Thoracic aorta (tissue), 2 donors: Measurements from ENCODE around the gene ABCC1. TPM values are rescaled to one million over a fixed set of nuclear protein-coding genes. Genes with fewer than 3 reads are reported as not detected.
"Not testable (repeated sequence)": the region's sequence is repeated elsewhere in the genome, so short reads cannot be mapped to it uniquely, and the experiment has no call there.

Source experiments
- ATAC-seq: fragments of 150-250 bp; one replicate; pipeline ENCODE4 v1.8.0; 2017; ENCODE audit warnings: low read depth; ENCODE audit not compliant: insufficient number of reproducible peaks, low FRiP score
- DNase-seq: peaks from one replicate; pipeline ENCODE4 v3.0.0-alpha.2; 2020; ENCODE audit warnings: low spot score
- H3K27ac ChIP-seq, 2 donors: fragments of 200-600 bp; sonication (generic); 1 replicate in 1 of 2; 2 replicates in 1 of 2; pipeline ENCODE4 v1.5.1; 2016; ENCODE audit warnings: mild to moderate bottlenecking in 2 of 2, moderate library complexity in 2 of 2
- H3K27me3 ChIP-seq: fragments of 200-600 bp; sonication (generic); replicated peaks from 2 replicates; pipeline ENCODE4 v1.6.0; 2016; ENCODE audit warnings: mild to moderate bottlenecking; ENCODE audit not compliant: insufficient read depth
- H3K36me3 ChIP-seq: fragments of 200-600 bp; sonication (generic); one replicate; pipeline ENCODE4 v1.5.1; 2016
- H3K4me1 ChIP-seq, 2 donors: fragments of 200-600 bp; sonication (generic); 1 replicate in 1 of 2; 2 replicates in 1 of 2; pipeline versions ENCODE4 v1.5.1 to v1.6.0; 2016; ENCODE audit warnings: low read depth in 2 of 2, mild to moderate bottlenecking in 1 of 2; ENCODE audit not compliant: control insufficient read depth in 1 of 2
- H3K4me3 ChIP-seq: fragments of 200-600 bp; sonication (generic); 2 replicates; pipeline ENCODE4 v1.5.1; 2016; ENCODE audit warnings: mild to moderate bottlenecking
- H3K9me3 ChIP-seq: fragments of 200-600 bp; sonication (generic); 2 replicates; pipeline ENCODE4 v1.5.1; 2016
- total RNA-seq, 2 donors: library from RNA; depleted of rRNA; stranded (reverse); fragments of >200 nt; gene quantifications; one replicate each; pipeline versions ENCODE4 v1.1.0 to v1.2.3, GENCODE V29; 2016
- TF ChIP-seq, protein P1 (sequence below): fragments of 200-600 bp; sonication (generic); IDR thresholded peaks from one replicate; pipeline ENCODE4 v1.5.1; 2019; ENCODE audit warnings: antibody characterized with exemption

ABCC1 gene
- total RNA-seq, 2 donors from 2014 or later, result 89.2 to 94.9 TPM

DNA sequence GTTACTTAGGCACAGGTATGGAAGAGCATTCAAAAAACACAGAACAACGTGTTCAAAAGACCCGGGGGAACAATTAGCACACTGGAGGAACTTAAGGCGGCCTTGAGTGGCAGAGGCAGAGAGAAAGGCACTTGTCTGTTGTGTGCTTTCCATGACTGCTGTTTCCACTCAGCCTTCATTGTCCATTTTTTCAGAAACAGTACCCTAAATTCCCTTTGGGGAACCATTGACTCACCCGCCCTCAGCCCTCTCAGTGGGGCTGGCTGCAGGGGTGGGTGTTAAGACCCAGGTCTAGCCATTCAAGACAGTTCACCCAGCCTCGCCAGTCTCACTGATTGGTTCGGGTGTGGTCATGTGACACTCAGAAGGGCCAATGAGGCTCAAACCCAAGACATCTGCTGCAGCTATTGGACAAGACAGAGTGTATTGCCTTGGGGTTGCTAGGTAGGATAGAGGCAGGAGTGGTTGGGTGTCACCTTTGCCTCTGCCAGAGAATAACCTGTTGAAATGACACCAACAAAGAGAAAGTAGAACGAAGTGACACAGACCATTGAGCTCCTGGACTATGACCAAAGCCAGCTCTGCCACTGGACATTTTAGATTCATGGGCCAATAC is 41.4 kb upstream of the ABCC1 start:
- no peak overlapping the region for H3K4me3 ChIP-seq
- no peaks in the 10 kb centered on the region for H3K9me3 ChIP-seq
- DNase-seq, result no peak
- TF ChIP-seq, protein P1, sequence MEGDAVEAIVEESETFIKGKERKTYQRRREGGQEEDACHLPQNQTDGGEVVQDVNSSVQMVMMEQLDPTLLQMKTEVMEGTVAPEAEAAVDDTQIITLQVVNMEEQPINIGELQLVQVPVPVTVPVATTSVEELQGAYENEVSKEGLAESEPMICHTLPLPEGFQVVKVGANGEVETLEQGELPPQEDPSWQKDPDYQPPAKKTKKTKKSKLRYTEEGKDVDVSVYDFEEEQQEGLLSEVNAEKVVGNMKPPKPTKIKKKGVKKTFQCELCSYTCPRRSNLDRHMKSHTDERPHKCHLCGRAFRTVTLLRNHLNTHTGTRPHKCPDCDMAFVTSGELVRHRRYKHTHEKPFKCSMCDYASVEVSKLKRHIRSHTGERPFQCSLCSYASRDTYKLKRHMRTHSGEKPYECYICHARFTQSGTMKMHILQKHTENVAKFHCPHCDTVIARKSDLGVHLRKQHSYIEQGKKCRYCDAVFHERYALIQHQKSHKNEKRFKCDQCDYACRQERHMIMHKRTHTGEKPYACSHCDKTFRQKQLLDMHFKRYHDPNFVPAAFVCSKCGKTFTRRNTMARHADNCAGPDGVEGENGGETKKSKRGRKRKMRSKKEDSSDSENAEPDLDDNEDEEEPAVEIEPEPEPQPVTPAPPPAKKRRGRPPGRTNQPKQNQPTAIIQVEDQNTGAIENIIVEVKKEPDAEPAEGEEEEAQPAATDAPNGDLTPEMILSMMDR, result no peak
- no peaks in the 10 kb centered on the region for H3K27me3 ChIP-seq
- ATAC-seq, result no peak
- no peaks in the 10 kb centered on the region for H3K4me1 ChIP-seq
- H3K27ac ChIP-seq, result no peak overlapping the region
- no peaks in the 10 kb centered on the region for H3K36me3 ChIP-seq

DNA sequence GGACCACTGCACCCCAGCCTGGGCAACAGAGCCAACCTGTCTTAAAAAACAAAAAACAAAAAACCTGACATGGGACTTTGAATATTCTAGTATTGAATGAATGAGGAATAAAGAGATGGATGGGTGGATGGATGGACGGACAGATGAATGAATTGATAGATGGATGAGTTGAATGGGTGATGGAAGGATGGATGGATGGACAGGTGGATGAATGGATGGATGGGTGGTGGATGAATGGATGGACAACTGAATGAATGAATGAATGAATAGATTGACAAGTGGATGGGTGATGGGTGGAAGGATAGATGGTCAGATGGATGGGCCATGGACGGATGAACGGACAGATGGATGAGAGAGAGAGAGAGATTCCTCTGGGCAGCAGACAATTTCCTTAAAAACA is 38.2 kb upstream of the ABCC1 start:
- no peaks in the 10 kb centered on the region for H3K4me1 ChIP-seq
- H3K4me3 ChIP-seq, result no peak overlapping the region
- H3K27ac ChIP-seq, result no peak overlapping the region
- H3K36me3 ChIP-seq, result no peaks in the 10 kb centered on the region
- TF ChIP-seq, protein P1, result no peak
- DNase-seq (no peak), ATAC-seq (no peak)
- no peaks in the 10 kb centered on the region for H3K27me3 ChIP-seq
- no peaks in the 10 kb centered on the region for H3K9me3 ChIP-seq

DNA sequence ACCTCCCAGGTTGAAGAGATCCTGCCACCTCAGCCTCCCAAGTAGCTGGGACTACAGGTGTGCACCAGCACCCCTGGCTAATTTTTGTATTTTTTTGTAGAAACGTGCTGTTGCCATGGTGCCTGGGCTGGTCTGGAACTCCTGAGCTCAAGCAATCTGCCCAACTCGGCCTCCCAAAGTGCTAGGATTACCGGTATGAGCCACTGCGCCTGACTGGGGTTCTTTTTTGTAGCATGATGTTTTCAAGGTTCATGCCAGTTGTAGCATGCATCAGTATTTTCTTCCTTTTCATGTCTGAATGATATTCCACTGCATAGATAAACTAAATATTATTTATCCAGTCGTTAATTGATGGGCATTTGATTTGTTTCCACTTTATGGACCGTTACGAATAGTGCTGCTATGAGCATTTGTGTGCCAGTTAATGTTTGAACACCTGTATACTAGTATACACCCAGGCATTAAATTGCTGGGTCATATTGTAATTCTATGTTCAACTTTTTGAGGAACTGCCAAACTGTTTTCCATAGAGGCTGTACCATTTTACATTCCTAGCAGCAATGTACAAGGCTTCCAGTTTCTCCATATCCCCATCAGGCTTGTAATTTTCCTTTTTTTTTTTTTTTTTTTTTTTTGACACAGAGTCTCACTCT is 36.2 kb upstream of the ABCC1 start:
- no peak for DNase-seq

DNA sequence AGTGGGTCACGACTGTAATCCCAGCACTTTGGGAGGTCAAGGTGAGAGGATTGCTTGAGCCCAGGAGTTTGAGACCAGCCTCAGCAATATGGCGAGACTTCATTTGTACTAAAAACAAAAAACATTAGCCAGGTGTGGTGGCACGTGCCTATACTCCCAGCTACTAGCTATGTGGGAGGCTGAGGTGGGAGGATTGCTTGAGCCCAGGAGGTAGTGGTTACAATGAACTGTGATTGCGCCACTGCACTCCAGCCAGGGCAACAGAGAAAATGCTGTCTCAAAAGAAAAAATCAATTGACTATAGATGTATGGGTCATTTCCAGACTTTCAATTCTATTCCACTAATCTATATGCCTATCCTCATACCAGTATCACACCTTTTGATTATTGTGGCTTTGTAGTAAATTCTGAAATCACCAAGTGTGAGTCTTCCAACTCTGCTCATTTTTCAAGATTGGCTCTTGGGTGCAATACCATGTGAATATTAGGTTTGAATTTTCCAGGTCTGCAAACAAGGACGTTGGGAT is 33.8 kb upstream of the ABCC1 start:
- Histone ChIP-seq H3K9me3 (no peaks in the 10 kb centered on the region), H3K4me3 (no peak overlapping the region), H3K36me3 (no peaks in the 10 kb centered on the region), H3K27ac (no peak overlapping the region), H3K4me1 (no peaks in the 10 kb centered on the region), H3K27me3 (no peaks in the 10 kb centered on the region)
- TF ChIP-seq, protein P1, result no peak
- ATAC-seq (no peak), DNase-seq (no peak)

More for the DNA sequence above, 36.2 kb upstream of the ABCC1 start:
- no peak for ATAC-seq
- Histone ChIP-seq H3K27ac (no peak overlapping the region), H3K4me3 (no peak overlapping the region), H3K36me3 (no peaks in the 10 kb centered on the region), H3K4me1 (no peaks in the 10 kb centered on the region), H3K27me3 (no peaks in the 10 kb centered on the region), H3K9me3 (no peaks in the 10 kb centered on the region)
- TF ChIP-seq, protein P1, result no peak

DNA sequence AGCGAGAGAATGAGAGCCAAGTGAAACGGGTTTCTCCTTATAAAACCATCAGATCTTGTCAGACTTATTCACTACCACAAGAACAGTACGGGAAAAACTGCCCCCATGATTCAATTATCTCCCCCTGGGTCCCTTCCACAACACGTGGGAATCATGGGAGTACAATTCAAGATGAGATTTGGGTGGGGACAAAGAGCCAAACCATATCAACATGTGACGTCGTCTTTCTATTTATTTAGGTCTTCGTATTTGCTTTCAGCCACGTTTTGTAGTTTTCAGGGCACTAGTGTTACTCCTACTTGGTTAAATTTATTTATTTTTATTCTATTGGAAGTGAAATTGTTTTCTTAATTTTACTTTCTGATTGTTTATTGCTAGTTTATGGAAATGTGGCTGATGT is 33.1 kb upstream of the ABCC1 start:
- ATAC-seq, result no peak
- TF ChIP-seq, protein P1, result no peak
- no peak overlapping the region for H3K27ac ChIP-seq

DNA sequence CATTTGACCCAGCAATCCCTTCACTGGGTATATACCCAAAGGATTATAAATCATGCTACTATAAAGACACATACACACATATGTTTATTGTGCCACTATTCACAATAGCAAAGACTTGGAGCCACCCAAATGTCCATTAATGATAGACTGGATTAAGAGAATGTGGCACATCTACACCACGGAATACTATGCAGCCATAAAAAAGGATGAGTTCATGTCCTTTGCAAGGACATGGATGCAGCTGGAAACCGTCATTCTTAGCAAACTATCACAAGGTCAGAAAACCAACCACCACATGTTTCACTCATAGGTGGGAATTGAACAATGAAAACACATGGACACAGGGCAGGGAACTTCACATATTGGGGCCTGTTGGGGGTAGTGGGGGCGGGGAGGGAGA is 31.1 kb upstream of the ABCC1 start:
- H3K27ac ChIP-seq, ATAC-seq, H3K36me3 ChIP-seq, DNase-seq, H3K9me3 ChIP-seq, H3K4me3 ChIP-seq, H3K27me3 ChIP-seq, H3K4me1 ChIP-seq: not testable (repeated sequence)

More for the DNA sequence above, 33.1 kb upstream of the ABCC1 start:
- DNase-seq, result no peak
- Histone ChIP-seq H3K27me3 (no peaks in the 10 kb centered on the region), H3K4me1 (no peaks in the 10 kb centered on the region), H3K36me3 (no peaks in the 10 kb centered on the region), H3K4me3 (no peak overlapping the region), H3K9me3 (no peaks in the 10 kb centered on the region)
